Measurements from ENCODE around the gene C11orf52. TPM values are rescaled to one million over a fixed set of nuclear protein-coding genes. Genes with fewer than 3 reads are reported as not detected.

Gene C11orf52
- total and polyA plus RNA-seq, 2 donors (not counting 1 experiment from before 2014, with no cell fraction given) = not detected

- ChIA-PET POLR2A (interaction anchor here (0.7 kb wide), 1 partner anchor 148 kb away, joined by 3 read pairs; the partner anchor contains the start of genes SDHD and TIMM8B), CTCF (interaction anchor here (0.7 to 1.4 kb wide), 4 partner anchors 9 to 46 kb away, joined by 3 to 6 read pairs (median 4); no protein-coding TSS in a partner anchor)
- Mint-ChIP-seq H3K4me3 (peak overlapping the region; percentile 81), H3K4me1 (peaks cover 28% of the 10 kb centered on the region), H3K27ac (peak overlapping the region; percentile 54), H3K9me3 (ENCODE audit: insufficient read depth) (no peaks in the 10 kb centered on the region), H3K27me3 (peaks cover 13% of the 10 kb centered on the region)
- peaks cover 21 to 29% of the 10 kb centered on the region in 2 donors for H3K4me1 ChIP-seq (ENCODE audit: control insufficient read depth in 2 of 2, insufficient read depth in 2 of 2, low read length in 2 of 2)
- ATAC-seq (ENCODE audit: low read depth) (peak; percentile 79), DNase-seq (peak; percentile 48)
- no peak overlapping the region for H3K4me3 ChIP-seq (ENCODE audit: control extremely low read depth in 1 of 5, extremely low read depth in 1 of 5, insufficient read depth in 1 of 5, low read depth in 2 of 5, low read length in 4 of 5)
- H4K20me1 ChIP-seq (ENCODE audit: control insufficient read depth, insufficient read depth, low read length, poor library complexity, severe bottlenecking) = no peaks in the 10 kb centered on the region
- H3K79me2 ChIP-seq (ENCODE audit: control insufficient read depth, insufficient read depth, low read length) = no peaks in the 10 kb centered on the region
- peak overlapping the region; percentile 92 for H2AFZ ChIP-seq (ENCODE audit: insufficient read depth, low read depth, low read length, poor library complexity, severe bottlenecking)
- TF ChIP-seq EZH2 (IDR thresholded peaks at IDR 0.05; ENCODE audit: borderline replicate concordance, insufficient read depth, low read depth, low read length, poor library complexity, severe bottlenecking) = no peak
- no peak for TF ChIP-seq CTCF (IDR thresholded peaks at IDR 0.05)
- H3K4me2 ChIP-seq (replicated peaks; ENCODE audit: low read depth, low read length, poor library complexity, severe bottlenecking) = peak overlapping the region; percentile 28
- WGBS (ENCODE audit: insufficient coverage) = 3% methylated on average over 3 of the region's 7 CpGs
- peaks cover 0 to 18% (median 4%) of the 10 kb centered on the region in 4 experiments for H3K27me3 ChIP-seq (replicated peaks in 1 of 4; ENCODE audit: control extremely low read depth in 1 of 4, control insufficient read depth in 3 of 4, insufficient read depth in 4 of 4, low read length in 3 of 4)
- no peak overlapping the region for H3K9ac ChIP-seq (ENCODE audit: low read length)
- no peaks in the 10 kb centered on the region for H3K36me3 ChIP-seq (replicated peaks in 1 of 2; ENCODE audit: control extremely low read depth in 1 of 2, control insufficient read depth in 1 of 2, extremely low read depth in 1 of 2, insufficient read depth in 2 of 2, low read length in 1 of 2)
- no peaks in the 10 kb centered on the region for H3K9me3 ChIP-seq (ENCODE audit: control extremely low read depth in 1 of 3, control insufficient read depth in 2 of 3, insufficient read depth in 1 of 3, low read length in 2 of 3)
- H3K27ac ChIP-seq (ENCODE audit: low read length in 2 of 2) = no peak overlapping the region
- intact Hi-C loops (cut with micrococcal nuclease) = no loop called here
Observed at GRCh38 chr11:111938687-111939160, 20.0 kb downstream of the C11orf52 start.

- ChIA-PET CTCF (interaction anchor here (1.2 to 2.3 kb wide), 2 partner anchors 8 to 42 kb away, joined by 6 to 9 read pairs; no protein-coding TSS in a partner anchor), POLR2A (no interaction called here)
- no peak overlapping the region for H3K27ac ChIP-seq (ENCODE audit: low read length in 2 of 2)
- intact Hi-C loops (cut with micrococcal nuclease) = no loop called here
- no peak overlapping the region for H3K4me3 ChIP-seq (ENCODE audit: control extremely low read depth in 1 of 5, extremely low read depth in 1 of 5, insufficient read depth in 1 of 5, low read depth in 2 of 5, low read length in 4 of 5)
- peaks cover 21 to 29% of the 10 kb centered on the region in 2 donors for H3K4me1 ChIP-seq (ENCODE audit: control insufficient read depth in 2 of 2, insufficient read depth in 2 of 2, low read length in 2 of 2)
- ATAC-seq (ENCODE audit: low read depth) = no peak
- Mint-ChIP-seq H3K27me3 (peaks cover 10% of the 10 kb centered on the region), H3K4me1 (peaks cover 28% of the 10 kb centered on the region), H3K27ac (no peak overlapping the region), H3K4me3 (no peak overlapping the region), H3K9me3 (ENCODE audit: insufficient read depth) (no peaks in the 10 kb centered on the region)
- H3K4me2 ChIP-seq (replicated peaks; ENCODE audit: low read depth, low read length, poor library complexity, severe bottlenecking) = no peak overlapping the region
- WGBS (ENCODE audit: insufficient coverage) = 100% methylated on average over 2 of the region's 4 CpGs
- H3K27me3 ChIP-seq (replicated peaks in 1 of 4; ENCODE audit: control extremely low read depth in 1 of 4, control insufficient read depth in 3 of 4, insufficient read depth in 4 of 4, low read length in 3 of 4) = peaks cover 0 to 18% (median 0%) of the 10 kb centered on the region in 4 experiments
- DNase-seq = no peak
- no peaks in the 10 kb centered on the region for H3K9me3 ChIP-seq (ENCODE audit: control extremely low read depth in 1 of 3, control insufficient read depth in 2 of 3, insufficient read depth in 1 of 3, low read length in 2 of 3)
- H3K9ac ChIP-seq (ENCODE audit: low read length) = no peak overlapping the region
- no peaks in the 10 kb centered on the region for H3K79me2 ChIP-seq (ENCODE audit: control insufficient read depth, insufficient read depth, low read length)
- TF ChIP-seq CTCF (IDR thresholded peaks at IDR 0.05) = no peak
- no peak for TF ChIP-seq EZH2 (IDR thresholded peaks at IDR 0.05; ENCODE audit: borderline replicate concordance, insufficient read depth, low read depth, low read length, poor library complexity, severe bottlenecking)
- no peak overlapping the region for H2AFZ ChIP-seq (ENCODE audit: insufficient read depth, low read depth, low read length, poor library complexity, severe bottlenecking)
- no peaks in the 10 kb centered on the region for H3K36me3 ChIP-seq (replicated peaks in 1 of 2; ENCODE audit: control extremely low read depth in 1 of 2, control insufficient read depth in 1 of 2, extremely low read depth in 1 of 2, insufficient read depth in 2 of 2, low read length in 1 of 2)
- H4K20me1 ChIP-seq (ENCODE audit: control insufficient read depth, insufficient read depth, low read length, poor library complexity, severe bottlenecking) = no peaks in the 10 kb centered on the region
Observed at GRCh38 chr11:111939836-111940604, 21.3 kb downstream of the C11orf52 start.

Measured in B cell (primary cell).